GM23338 (cell line): ENCODE measurements around the gene KLHDC9.

Source experiments
- CTCF ChIP-seq, 2 experiments: fragments of 200-600 bp in 1 of 2; sonication (generic) in 1 of 2; conservative IDR thresholded peaks; 2 replicates each; pipeline versions ENCODE4 v1.5.1 to v1.6.1; 2016 to 2017; ENCODE audit warnings: antibody characterized with exemption in 2 of 2, low read depth in 2 of 2, mild to moderate bottlenecking in 2 of 2, moderate library complexity in 1 of 2
- EZH2phosphoT487 ChIP-seq: fragments of 200-600 bp; sonication (generic); IDR thresholded peaks from one replicate; pipeline ENCODE4 v1.8.1; 2018; ENCODE audit warnings: antibody characterized with exemption; ENCODE audit not compliant: unreplicated experiment
- POLR2AphosphoS5 ChIP-seq: IDR thresholded peaks from 2 replicates; pipeline ENCODE4 v1.6.1; 2016; ENCODE audit warnings: antibody characterized with exemption, low read depth

- no peak for TF ChIP-seq EZH2phosphoT487
- no peak for TF ChIP-seq POLR2AphosphoS5
- no peak for TF ChIP-seq CTCF (conservative IDR thresholded peaks at IDR 0.05; ENCODE audit: low read depth in 2 of 2)
Measured at GRCh38 chr1:161076410-161076809, 21.8 kb upstream of the KLHDC9 start.
